ENCODE data around the gene ZMYND19.
A peak's percentile ranks its signal among the peaks of the same experiment; 100 is the strongest.
"Not testable (repeated sequence)": the region's sequence is repeated elsewhere in the genome, so short reads cannot be mapped to it uniquely, and the experiment has no call there.

ZMYND19 gene

DNA sequence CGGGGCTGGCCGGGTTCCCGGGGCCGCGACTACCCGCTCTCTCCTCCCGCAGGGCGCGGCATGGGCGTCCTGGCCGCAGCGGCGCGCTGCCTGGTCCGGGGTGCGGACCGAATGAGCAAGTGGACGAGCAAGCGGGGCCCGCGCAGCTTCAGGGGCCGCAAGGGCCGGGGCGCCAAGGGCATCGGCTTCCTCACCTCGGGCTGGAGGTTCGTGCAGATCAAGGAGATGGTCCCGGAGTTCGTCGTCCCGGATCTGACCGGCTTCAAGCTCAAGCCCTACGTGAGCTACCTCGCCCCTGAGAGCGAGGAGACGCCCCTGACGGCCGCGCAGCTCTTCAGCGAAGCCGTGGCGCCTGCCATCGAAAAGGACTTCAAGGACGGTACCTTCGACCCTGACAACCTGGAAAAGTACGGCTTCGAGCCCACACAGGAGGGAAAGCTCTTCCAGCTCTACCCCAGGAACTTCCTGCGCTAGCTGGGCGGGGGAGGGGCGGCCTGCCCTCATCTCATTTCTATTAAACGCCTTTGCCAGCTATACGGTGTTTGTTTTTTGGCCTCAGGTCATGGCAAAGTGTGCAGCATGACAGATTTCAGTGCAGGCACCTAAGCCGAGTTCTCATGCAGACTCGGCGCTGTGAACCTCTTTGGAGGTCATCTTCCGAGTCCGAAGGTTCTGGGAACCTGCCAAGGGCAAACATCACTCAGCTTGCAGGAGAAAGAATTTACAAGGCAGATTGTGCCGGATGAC, 38.1 kb downstream of the ZMYND19 start:
- peak in 2 of 3 experiments; percentile 15 to 31 for DNase-seq
- peak; percentile 23 for ATAC-seq (replicated peaks)
- Mint-ChIP-seq H3K9me3 (no peaks in the 10 kb centered on the region), H3K4me1 (ENCODE audit: low read depth in 2 of 2) (peaks cover 8 to 11% of the 10 kb centered on the region in 2 donors), H3K27ac (peak overlapping the region in 1 of 2 donors; percentile 78), H3K4me3 (peak overlapping the region; percentile 86), H3K36me3 (ENCODE audit: insufficient read depth) (peaks cover 21% of the 10 kb centered on the region), H3K27me3 (no peaks in the 10 kb centered on the region)

DNA sequence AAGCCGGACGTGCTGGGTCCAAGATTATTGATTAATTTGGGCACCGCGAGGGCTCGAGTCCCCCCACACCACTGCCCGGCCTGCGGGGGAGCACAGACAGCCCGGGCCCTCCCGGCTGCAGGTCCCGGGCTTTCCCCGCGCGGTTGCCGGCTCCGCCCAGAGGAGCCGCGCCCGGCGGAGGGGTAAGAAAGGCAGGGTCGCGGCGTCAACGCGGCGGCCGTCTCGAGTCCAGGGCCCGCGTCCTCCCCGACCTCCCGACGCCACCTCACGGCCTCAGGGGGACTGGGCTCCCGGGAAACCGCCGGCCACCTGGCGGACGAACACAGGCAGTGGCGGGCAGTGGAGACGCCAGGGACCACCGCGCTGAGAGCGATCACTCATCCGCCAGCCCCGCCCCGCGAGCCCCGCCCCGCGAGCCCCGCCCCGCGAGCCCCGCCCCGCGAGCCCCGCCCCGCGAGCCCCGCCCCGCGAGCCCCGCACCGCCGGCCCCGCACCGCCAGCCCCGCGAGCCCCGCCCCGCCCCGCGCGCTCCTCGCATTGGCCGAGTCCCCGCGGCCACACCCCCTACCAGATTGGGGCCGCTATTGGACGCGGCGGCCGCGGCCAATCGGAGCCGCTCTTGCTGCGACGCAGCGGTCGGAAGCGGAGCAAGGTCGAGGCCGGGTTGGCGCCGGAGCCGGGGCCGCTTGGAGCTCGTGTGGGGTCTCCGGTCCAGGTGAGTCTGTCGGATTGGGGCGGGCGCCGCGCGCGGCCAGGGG, 38.9 kb downstream of the ZMYND19 start, which contains the start of gene MRPL41:
TSS of gene MRPL41 (plus strand) at position 616 of the 758 bp plus-strand sequence. CDS start 203 bp downstream, outside the sequence.
- H3K27ac Mint-ChIP-seq, result peak within 1 kb of the TSS in 1 of 2 donors; percentile 78
- ATAC-seq (replicated peaks), result peak; percentile 92
- peak; percentile 69 to 79 (median 74) for DNase-seq
- no peaks in the 10 kb centered on the region for H3K9me3 Mint-ChIP-seq
- H3K27me3 Mint-ChIP-seq, result no peaks in the 10 kb centered on the region
- H3K4me3 Mint-ChIP-seq, result peak within 1 kb of the TSS; percentile 86
- peaks cover 21% of the 10 kb centered on the region for H3K36me3 Mint-ChIP-seq (ENCODE audit: insufficient read depth)
- H3K4me1 Mint-ChIP-seq (ENCODE audit: low read depth in 2 of 2), result peaks cover 8 to 11% of the 10 kb centered on the region in 2 donors

DNA sequence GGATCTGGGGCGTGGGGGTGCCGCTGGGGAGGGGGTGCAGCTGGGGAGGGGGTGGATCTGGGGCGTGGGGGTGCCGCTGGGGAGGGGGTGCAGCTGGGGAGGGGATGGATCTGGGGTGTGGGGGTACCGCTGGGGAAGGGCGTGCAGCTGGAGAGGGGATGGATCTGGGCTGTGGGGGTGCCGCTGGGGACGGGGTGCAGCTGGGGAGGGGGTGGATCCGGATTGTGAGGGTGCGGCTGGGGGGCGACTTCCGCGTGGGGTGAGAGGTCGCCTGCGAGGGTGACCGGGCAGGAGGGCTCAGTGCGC, 39.4 kb downstream of the ZMYND19 start:
- H3K9me3 Mint-ChIP-seq, DNase-seq, H3K27me3 Mint-ChIP-seq, H3K27ac Mint-ChIP-seq: not testable (repeated sequence)
- Mint-ChIP-seq H3K4me3 (peak overlapping the region; percentile 86), H3K36me3 (ENCODE audit: insufficient read depth) (peaks cover 21% of the 10 kb centered on the region), H3K4me1 (ENCODE audit: low read depth in 2 of 2) (peaks cover 8 to 11% of the 10 kb centered on the region in 2 donors)
- peak; percentile 4 for ATAC-seq (replicated peaks)

DNA sequence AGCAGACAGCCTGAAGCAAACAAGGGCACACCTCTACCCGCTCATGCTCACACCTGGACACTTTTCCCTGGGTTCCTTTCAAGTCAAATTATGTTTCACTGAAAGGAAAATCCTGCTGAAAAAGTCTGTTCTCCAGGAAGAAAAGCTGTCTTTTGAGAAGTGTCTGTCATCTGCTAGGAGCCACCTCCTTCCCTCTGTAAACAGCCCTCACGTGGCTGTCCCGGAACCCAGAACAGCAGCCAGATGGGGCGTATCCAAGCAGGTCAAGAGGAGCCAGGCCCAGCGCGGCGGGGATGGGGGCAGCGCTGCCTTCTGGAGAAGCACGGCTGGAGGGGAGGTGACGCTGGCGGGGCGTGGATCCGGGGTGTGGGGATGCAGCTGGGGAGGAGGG, 40.1 kb downstream of the ZMYND19 start, which contains the start of gene PNPLA7:
TSS of gene PNPLA7 (minus strand) at position 172 of the 391 bp plus-strand sequence. CDS start 205 bp downstream, outside the sequence.
- ATAC-seq (replicated peaks) (peak; percentile 11), DNase-seq (peak in 1 of 3 experiments; percentile 21)
- H3K27ac Mint-ChIP-seq, result peak within 1 kb of the TSS; percentile 74 to 84
- peak within 1 kb of the TSS; percentile 86 for H3K4me3 Mint-ChIP-seq
- no peaks in the 10 kb centered on the region for H3K27me3 Mint-ChIP-seq
- peaks cover 19% of the 10 kb centered on the region for H3K36me3 Mint-ChIP-seq (ENCODE audit: insufficient read depth)
- H3K4me1 Mint-ChIP-seq (ENCODE audit: low read depth in 2 of 2), result peaks cover 8 to 10% of the 10 kb centered on the region in 2 donors
- H3K9me3 Mint-ChIP-seq, result no peaks in the 10 kb centered on the region

DNA sequence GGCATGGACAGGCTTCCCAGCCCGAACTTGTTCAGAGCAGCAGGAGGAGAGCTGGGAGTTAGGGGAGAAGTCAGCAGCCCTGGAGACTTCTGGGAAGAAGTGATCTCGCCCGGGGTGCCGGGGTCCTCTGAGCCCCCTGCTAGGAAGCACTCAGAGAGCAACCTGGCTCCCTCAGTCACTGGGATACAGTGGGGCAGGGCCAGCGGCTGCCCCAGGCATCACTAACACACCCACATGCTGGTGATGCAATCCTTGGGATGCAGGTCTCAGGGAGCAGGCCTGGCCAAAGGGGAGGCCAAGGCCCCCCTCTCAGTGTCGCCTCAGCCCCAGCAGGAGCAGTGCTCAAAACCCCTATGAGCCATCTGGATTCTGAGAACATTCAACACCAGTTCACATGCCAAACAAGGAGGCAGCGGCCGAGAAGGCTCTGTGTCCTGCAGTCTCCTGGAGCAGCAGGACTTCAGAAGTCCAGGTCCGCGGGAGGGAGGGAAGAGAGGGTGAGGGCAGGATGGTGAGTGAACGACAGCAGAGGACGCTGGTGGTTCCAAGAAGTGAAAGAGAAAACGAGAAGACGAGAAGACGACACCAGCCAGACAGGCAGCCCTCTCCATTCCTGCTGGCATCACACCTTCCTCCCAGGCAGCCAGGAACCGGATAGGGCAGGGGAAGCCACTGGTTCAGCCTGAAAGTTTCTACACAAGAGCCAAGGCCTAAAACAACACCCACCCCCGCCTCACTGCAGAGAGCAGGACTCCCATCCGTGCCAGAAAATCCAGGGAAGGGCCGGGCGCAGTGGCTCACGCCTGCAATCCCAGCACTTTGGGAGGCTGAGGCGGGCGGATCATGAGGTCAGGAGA, 42.4 kb downstream of the ZMYND19 start:
- Mint-ChIP-seq H3K9me3 (no peaks in the 10 kb centered on the region), H3K4me1 (ENCODE audit: low read depth in 2 of 2) (peaks cover 8 to 10% of the 10 kb centered on the region in 2 donors), H3K27me3 (peaks cover 0 to 6% of the 10 kb centered on the region in 2 donors), H3K36me3 (ENCODE audit: insufficient read depth) (peaks cover 11% of the 10 kb centered on the region), H3K4me3 (peak overlapping the region in 1 of 2 donors; percentile 46), H3K27ac (no peak overlapping the region)
- ATAC-seq (replicated peaks) (no peak), DNase-seq (no peak)

DNA sequence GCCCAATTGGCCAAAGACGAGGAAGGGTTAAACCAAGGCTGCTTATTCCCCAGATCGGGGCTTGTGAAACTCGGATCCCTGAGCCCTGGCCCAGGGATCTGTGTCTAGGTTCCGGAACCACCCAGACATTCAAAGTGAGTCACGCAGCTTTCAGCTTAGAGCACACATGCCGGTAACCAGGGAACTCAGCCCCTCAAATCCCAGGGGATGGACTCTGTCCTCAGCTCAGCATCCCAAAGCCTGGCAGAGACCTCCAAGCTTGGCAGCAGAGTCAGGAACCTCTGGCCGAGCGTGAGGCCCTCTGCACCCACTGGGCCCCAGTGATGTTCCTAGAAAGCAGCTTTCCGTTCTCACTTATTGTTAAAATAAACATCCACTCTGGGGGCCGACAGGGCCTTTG, 45.2 kb downstream of the ZMYND19 start:
- no peak for ATAC-seq (replicated peaks)
- no peak for DNase-seq
- no peak overlapping the region for H3K4me3 Mint-ChIP-seq
- no peaks in the 10 kb centered on the region for H3K36me3 Mint-ChIP-seq (ENCODE audit: insufficient read depth)
- H3K9me3 Mint-ChIP-seq, result no peaks in the 10 kb centered on the region
- peaks cover 0 to 6% of the 10 kb centered on the region in 2 donors for H3K27me3 Mint-ChIP-seq
- H3K27ac Mint-ChIP-seq, result no peak overlapping the region
- H3K4me1 Mint-ChIP-seq (ENCODE audit: low read depth in 2 of 2), result peaks cover 0 to 1% of the 10 kb centered on the region in 2 donors

DNA sequence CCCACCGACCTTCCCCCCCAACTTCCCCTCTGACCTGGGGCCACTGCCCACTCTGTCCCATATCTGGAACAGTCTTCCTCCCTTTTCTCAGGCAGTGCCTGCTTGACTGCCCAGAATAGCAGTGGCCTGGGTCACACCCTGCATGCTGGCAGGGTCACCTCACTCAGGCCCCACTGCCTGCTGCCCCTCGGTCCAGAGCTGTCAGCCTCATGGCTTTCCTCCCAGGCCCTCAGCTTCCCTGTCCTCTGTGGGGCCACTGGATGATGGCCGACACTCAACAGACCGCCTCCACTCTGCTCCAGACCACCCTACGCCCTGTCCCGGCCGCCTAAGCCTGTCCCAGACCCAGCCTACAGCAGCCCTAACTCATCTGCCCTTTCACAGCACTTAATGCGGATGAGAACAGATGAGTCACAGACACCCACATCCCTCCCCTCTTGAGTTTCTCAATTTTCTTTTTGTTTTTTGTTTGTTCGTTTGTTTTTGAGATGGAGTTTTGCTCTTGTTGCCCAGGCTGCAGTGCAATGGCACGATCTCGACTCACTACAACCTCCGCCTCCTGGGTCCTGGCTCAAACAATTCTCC, 46.0 kb downstream of the ZMYND19 start:
- ATAC-seq (replicated peaks), result no peak
- no peak overlapping the region for H3K4me3 Mint-ChIP-seq
- H3K9me3 Mint-ChIP-seq, result no peaks in the 10 kb centered on the region
- no peak for DNase-seq
- no peaks in the 10 kb centered on the region for H3K4me1 Mint-ChIP-seq (ENCODE audit: low read depth in 2 of 2)
- peaks cover 0 to 6% of the 10 kb centered on the region in 2 donors for H3K27me3 Mint-ChIP-seq
- no peak overlapping the region for H3K27ac Mint-ChIP-seq
- no peaks in the 10 kb centered on the region for H3K36me3 Mint-ChIP-seq (ENCODE audit: insufficient read depth)

DNA sequence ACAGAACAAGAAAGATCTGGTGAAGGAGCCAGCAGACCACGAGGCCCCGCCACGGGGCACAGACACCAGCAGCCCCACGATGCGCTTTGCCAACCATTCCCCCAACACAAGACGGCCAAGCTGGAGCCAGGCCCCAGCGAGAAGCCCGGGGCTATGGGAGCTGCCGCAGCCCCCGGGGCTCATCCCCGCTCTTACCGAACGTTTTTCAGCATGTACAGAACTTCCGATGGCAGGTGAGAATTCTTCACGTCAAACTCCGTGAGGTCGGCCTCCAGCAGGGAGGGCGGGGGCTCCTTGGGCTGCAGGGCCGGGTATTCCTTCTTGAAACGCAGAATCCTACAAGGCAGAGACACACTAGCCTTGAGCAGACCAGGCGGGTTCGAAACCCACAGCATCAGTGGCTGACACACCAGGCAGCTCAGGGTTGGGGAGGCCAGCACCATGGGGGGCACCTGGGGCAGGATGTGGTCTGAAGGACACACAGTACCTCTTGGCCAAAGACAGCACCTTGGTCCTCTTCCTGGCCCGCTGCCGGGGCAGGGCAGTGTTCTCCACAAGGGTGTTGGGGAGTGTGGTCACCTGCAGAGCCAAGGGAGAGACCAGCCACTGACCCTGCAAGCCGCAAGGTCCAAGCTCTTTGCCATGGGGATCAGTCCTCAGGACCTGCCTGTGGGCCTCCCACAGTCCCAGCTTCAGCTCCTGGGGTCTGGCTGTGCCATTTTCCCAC, 46.9 kb downstream of the ZMYND19 start:
- Mint-ChIP-seq H3K27me3 (peaks cover 0 to 6% of the 10 kb centered on the region in 2 donors), H3K9me3 (no peaks in the 10 kb centered on the region), H3K4me1 (ENCODE audit: low read depth in 2 of 2) (no peaks in the 10 kb centered on the region), H3K4me3 (no peak overlapping the region), H3K36me3 (ENCODE audit: insufficient read depth) (no peaks in the 10 kb centered on the region), H3K27ac (no peak overlapping the region)
- no peak for DNase-seq
- ATAC-seq (replicated peaks), result no peak

DNA sequence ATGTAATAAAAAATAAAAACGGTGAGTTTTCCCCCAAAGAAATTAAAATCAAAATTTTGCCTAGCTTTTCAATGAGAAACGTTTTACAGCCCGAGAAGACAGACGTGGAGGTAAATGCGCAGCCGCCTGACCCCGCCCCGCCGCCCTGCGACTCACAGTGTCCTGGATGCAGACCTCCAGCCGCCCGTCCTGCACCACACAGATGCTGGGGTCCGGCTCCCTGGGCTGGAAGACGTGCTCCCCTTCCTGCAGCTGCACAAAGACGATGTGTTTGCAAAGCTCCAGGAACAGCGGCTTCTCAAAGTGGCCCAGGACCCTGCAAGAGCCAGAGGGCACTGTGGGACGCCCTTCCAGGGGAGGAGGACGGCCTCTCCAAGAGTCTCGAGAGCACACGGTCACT, 47.8 kb downstream of the ZMYND19 start:
- Mint-ChIP-seq H3K4me1 (ENCODE audit: low read depth in 2 of 2) (peaks cover 0 to 1% of the 10 kb centered on the region in 2 donors), H3K36me3 (ENCODE audit: insufficient read depth) (no peaks in the 10 kb centered on the region), H3K9me3 (no peaks in the 10 kb centered on the region), H3K27ac (no peak overlapping the region), H3K27me3 (peaks cover 0 to 6% of the 10 kb centered on the region in 2 donors), H3K4me3 (no peak overlapping the region)
- ATAC-seq (replicated peaks), result no peak
- DNase-seq, result no peak

DNA sequence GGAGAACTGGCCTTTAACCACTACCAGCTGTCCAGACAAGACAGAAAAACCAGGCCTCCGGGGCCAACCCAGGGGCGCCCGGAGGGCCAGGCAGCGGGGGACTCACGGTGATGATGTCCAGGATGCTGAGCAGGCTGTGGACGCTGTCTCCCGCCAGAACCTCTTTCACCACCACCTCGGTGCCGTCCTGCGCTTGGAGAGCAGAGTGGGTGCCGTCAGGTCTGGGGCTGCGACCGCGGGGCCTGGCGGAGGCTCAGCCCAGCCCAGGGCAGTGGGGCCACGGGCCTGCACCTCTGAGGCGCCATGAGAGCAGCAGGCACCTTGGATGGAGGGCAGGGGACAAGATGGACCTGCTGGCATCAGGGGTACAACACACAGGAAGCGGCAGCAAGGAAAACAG, 49.8 kb downstream of the ZMYND19 start:
- no peak for DNase-seq
- Mint-ChIP-seq H3K27me3 (peaks cover 0 to 6% of the 10 kb centered on the region in 2 donors), H3K36me3 (ENCODE audit: insufficient read depth) (no peaks in the 10 kb centered on the region), H3K4me3 (no peak overlapping the region), H3K4me1 (ENCODE audit: low read depth in 2 of 2) (peaks cover 8 to 11% of the 10 kb centered on the region in 2 donors), H3K9me3 (no peaks in the 10 kb centered on the region), H3K27ac (no peak overlapping the region)
- ATAC-seq (replicated peaks), result no peak

DNA sequence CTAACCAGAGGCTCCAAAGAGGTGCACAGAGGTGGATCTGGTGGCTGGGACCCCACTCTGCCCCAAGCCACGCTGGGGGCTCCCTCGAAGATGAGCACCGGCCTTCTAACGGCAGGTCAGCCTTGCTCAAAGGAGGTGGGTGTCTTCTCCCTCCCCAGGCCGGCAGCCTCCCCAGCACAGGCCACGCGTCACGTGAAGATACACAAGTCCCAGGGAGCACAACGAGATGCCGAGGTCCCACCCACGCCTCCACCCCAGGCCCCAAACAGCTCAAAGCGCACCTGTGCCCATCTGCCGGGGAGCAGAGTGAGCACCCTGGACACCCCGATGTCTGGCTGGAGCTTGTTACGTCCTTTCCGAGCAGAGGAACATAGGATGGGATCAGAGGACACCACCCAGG, 52.3 kb downstream of the ZMYND19 start:
- no peaks in the 10 kb centered on the region for H3K9me3 Mint-ChIP-seq
- peaks cover 10% of the 10 kb centered on the region for H3K36me3 Mint-ChIP-seq (ENCODE audit: insufficient read depth)
- H3K4me1 Mint-ChIP-seq (ENCODE audit: low read depth in 2 of 2), result peaks cover 17 to 20% of the 10 kb centered on the region in 2 donors
- peak overlapping the region in 1 of 2 donors; percentile 32 for H3K27ac Mint-ChIP-seq
- H3K27me3 Mint-ChIP-seq, result no peaks in the 10 kb centered on the region
- no peak overlapping the region for H3K4me3 Mint-ChIP-seq
- DNase-seq, result no peak
- no peak for ATAC-seq (replicated peaks)

DNA sequence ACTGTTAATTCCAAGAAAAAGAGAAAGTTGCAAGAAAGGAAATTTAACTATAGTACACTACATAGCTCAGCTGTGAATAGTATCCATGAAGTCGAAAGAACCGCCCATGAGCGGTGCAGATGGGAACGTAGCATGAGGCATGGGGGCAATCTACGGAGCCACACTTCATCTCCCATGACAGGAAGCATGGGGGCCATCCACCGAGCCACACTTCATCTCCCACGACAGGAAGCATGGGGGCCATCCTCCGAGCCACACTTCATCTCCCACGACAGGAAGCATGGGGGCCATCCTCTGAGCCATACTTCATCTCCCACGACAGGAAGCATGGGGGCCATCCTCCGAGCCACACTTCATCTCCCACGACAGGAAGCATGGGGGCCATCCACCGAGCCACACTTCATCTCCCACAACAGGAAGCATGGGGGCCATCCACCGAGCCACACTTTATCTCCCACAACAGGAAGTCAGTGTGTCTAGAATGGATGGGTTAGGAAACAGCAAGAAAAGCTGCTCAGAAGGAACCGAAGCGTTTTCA, 53.6 kb downstream of the ZMYND19 start:
- not testable (repeated sequence) for H3K27me3 Mint-ChIP-seq; ATAC-seq (replicated peaks); H3K9me3 Mint-ChIP-seq; H3K4me3 Mint-ChIP-seq; DNase-seq
- Mint-ChIP-seq H3K27ac (peak overlapping the region; percentile 20 to 68), H3K4me1 (ENCODE audit: low read depth in 2 of 2) (peaks cover 17 to 20% of the 10 kb centered on the region in 2 donors), H3K36me3 (ENCODE audit: insufficient read depth) (peaks cover 10% of the 10 kb centered on the region)

Measured in effector memory CD8-positive, alpha-beta T cell (primary cell).